ENCODE results near the gene SRPK1.

The SRPK1 gene

DNA sequence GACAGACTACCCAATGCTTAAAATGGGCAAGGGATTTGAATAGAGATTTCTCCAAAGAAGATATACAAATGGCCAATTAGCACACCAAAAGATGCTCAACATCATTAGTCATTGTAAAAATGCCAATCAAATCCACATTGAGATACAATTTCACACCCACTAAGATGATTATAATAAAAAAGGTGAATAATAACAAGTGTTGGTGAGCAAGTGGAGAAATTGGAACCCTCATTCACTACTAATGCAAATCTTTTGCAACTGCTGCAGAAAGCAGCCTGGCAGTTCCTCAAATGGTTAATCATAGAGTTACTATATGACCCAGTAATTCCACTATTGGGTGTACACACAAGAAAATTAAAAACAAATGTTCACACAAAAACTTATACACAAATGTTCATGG is 103.4 kb downstream of the SRPK1 start:
- no peak for DNase-seq (ENCODE audit: low read depth)

DNA sequence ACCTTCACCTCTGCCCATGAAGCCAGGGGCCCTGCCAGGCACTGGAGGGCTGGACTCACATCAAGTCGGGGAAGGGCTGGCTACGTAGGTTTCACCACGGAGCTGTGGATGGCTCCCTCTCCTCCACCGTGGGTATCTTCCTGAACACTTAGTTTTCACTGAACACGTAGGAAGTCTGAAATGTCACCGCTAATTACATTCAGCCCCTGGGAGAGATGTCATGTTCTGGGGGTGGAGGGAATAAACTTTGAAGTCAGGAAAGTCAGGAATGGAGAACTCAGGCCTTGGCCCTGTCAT is 109.3 kb downstream of the SRPK1 start:
- DNase-seq (ENCODE audit: low read depth), result no peak

DNA sequence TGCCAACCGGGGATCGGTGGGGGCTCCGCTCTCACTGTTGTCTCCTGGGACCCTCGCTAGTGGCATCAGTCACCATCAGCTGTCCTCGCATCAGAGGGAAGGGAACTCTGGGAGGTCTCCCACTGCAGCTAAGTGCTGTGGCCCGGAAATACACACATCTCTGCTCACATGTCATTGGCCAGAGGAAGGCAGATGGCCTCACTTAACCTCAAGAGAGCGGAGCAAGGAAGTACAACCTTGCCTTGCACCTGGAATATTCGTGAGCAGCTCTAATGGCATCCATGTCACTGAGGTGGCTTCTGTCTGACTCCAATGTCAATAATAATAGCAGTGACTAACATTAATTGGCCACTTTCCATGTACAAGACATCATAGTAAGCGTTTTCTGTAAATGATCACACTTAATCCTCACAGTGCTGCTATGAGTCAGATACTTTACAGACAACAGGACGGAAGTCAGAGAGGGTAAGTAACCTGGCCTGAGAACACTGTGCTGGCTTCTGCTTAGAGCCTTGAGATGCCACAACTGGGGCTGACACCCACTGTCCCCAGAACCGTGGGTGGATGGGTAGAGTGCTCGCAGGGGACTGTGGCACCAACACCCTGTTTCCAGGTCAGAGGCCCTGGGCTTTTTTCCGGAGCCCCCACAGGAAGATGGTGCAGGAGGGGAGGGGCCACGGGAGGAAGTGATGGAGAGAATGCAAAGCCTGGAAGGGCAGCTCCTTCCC is 109.8 kb downstream of the SRPK1 start:
- no peak for DNase-seq (ENCODE audit: low read depth)

DNA sequence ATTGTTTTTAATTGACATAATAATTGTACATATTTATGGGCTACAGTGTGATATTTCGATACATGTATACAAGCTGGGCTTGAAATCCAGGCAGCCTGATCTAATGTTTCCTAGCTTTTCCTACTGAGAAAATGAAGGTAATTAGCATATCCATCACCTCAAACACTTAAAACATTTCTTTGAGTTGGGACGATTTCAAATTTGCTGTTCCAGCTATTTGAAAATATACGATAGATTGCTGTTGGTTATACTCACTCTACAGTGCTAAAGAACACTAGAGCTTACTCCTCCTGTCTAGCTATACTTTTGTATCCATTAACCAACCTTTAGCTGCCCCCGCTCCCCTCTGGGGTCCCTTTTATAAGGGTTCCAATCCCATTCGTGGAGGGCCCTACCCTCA is 111.1 kb downstream of the SRPK1 start:
- DNase-seq (ENCODE audit: low read depth), result no peak

DNA sequence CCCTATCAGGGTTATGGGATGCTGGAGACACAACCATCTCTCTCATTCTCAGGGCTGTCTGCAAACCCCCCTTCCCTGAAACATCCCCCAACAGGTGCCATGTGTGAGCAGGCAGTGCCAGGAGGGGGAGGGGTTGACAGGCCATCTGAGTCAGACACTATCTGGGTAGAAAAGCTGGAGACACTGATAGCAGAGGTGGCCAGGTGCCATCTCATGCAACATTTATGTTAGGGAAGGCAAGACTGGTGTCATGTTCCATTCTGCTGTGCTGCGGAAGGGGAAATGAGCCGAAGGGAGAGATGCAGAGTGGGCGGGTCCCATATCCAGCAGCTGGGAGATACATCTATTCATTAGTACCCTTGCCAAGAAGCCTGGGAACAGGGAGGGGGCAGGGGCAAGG is 112.2 kb downstream of the SRPK1 start:
- no peak for DNase-seq (ENCODE audit: low read depth)

DNA sequence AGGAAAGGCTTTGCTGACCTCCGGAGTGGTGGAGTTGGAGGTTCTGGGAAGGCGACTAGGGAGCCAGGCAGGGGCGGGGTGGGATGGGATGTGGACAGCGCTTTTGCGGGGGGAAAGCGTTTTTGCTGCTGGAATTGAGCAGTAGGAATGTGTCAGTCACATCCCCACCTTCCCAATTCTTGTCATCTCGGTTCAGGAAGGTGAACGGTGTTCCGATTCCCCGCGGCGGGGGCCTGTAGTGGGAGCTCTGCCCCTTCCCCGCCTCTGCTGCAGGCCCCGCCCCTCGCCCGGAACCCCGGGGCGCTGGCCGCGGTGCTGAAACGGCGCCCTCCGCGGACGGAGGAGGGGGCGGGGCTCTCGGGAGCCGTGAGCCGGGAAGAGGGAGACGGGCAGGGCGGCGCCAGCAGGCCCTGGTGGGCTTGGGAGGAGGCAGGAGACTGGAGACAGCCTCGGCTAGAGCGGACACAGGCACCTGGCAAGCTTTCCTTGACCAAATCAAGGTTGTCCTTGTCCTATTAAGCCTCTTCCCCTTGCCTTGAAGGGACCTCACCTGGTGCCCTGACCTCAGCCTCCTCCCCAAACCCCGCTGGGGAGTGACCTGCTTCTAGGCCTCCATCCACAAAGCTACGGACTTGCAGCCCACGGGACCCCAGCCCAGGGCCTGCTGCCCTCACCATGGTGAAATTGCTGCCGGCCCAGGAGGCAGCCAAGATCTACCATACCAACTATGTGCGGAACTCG is 115.7 kb downstream of the SRPK1 start, which contains the start of gene LHFPL5:
TSS of gene LHFPL5 (plus strand) at position 357 of the 741 bp plus-strand sequence. CDS start at position 676, 319 bp downstream.
- peak; percentile 21 for DNase-seq (ENCODE audit: low read depth)

DNA sequence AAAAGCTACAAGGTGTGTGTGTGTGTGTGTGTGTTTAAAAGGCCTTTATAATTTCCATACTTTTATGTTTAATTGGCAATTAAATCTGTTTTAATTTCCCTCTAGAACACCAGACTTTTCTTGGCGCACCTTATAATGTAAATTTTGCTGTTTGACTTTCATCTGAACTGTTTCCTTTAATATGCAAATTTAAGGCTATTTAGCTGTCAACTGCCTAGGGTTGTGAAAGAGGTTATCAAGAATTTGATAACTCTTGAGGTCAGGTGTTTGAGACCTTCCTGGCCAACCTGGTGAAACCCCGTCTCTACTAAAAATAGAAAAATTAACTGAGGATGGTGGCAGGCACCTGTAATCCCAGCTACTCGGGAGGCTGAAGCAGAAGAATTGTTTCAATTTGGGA is 119.8 kb downstream of the SRPK1 start:
- DNase-seq (ENCODE audit: low read depth), result no peak

DNA sequence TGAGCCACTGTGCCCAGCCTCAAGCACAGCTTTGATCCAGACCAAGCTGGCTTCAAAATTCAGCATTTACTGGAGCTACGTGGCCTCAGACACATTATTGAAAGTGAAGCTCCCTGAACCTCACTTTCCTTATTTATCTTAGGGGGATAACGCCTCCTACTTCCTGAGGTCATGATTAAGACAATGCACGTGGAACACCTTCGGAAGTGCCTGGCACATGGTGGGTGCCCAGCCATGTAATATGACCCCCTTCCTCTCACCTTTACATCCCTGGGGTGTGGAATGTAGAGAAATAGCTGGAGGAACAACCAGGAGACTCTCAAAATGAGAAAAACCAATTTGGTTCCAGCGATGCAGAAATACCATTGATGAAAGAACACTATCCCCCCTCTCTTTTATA is 122.2 kb downstream of the SRPK1 start:
- DNase-seq (ENCODE audit: low read depth), result no peak

DNA sequence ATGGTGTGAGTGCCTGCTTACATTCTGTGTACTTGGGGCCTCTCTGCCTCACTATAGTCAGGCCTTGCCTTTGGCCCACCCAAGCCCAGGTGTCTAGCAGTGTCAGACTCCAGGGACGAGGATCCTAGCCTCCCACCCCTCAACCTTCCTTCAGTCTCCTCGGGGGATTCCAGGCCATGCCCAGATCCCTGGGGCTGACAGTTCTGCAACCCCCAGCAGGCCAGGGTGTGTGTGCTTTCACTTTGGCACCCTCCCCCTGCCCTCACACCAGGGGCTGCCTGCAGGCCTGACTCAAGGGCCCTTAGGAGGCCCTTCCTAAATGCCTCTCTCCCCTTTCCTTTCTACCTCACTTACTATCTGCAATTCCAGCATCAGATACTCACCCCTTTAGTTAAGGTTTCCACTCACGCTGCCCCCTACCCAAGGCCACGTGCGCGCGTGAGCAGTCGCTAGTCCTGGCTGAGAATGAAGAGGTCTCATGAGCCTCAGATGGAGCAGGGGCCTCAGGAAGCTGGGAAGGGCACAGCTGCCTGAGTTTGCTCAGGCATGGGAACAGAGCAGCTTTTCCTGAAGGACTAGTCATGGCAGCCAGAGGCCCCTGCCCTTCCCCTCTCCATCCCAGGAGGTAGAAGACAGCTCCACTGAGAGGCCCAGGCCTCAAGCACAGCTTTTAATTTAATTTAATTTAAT is 122.9 kb downstream of the SRPK1 start:
- DNase-seq (ENCODE audit: low read depth), result no peak

DNA sequence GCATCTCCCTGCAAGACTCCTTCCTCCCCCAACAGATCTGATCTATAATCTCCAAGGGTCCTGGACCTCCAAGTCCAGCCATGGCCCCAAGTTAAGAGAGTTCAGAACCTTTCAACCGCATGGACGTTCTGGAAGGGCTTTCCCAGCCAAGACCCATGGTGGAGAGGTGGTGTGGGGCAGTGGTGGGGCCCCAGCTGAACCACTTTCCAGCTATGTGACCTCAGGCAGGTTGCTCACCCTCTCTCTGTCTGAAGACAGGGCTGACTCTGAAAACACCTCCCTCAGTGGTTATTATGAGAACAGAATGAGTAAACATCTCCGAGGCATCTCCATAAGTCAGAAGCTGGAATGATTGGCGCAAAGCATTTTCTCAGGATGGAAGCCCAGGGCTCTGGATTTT is 124.7 kb downstream of the SRPK1 start:
- no peak for DNase-seq (ENCODE audit: low read depth)

DNA sequence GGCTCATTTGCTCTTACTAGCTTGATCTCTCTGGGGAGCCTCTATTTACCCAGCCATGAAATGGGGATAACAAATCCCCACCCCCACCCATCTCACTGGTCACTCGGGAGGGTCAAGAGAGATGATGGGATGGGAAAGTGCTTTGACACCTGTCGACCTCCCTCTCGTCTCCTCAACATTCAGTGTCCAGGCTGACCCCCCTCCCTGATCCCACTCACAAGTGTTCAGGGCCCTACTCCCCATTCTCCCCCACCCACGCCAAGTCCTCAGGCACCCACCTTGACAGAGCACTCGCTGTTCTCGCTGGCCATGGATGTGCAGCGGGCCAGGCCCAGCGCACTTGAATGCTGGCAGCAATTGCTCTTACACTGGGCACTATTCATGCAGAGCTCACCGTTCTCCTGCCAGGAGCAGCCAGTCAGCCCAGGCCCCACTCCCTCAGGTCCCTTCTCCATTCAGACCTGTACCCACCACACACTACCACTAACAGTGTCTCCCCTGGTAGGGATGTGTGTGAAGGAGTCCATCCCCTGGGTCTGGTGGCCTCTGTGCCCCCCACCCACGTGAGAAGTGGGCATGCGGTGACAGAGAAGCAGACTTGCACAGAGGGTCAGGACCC is 125.3 kb downstream of the SRPK1 start:
- no peak for DNase-seq (ENCODE audit: low read depth)

DNA sequence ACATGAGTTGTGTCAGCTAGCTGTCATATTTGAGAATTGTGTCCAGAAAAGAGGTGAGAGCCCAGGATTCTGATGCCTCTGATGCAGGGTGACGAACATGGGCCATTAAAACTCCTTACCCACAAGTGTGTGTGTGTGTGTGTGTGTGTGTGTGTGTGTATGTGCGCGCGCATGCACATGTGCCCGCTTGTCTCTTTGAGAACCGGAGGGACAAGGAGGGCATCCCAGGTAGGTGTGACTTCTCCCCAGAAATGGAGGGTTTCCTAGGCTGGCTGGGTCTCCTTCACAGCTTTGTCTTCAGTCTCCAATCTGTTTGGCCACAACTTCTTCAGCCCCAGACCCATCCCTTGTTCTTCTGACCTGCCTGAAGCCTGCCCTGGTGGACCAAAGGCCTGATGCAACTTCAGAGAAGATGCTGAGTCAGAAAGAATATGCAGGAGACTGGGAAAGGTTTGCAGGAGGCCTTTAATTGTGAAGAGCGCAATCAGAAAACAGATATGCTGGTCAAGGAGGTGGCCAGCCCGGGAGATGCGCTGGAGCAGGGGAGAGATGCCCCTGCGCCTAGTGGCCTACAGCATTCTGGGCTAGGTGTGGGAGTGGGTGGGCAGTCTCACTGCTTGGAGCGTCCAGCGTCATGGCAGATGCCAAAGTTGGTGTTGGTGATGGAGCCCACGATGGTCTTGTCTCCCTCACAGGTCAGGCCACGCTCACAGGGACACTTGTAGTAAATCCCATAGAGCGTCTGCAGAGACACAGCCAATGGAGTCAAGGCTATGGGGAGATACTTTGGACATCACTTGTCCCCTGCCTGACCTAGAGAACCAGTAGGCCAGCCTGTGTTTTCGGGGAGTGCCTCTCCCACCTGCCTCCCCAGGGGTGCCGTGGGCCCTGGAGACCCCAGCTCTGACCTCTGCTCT is 126.1 kb downstream of the SRPK1 start:
- no peak for DNase-seq (ENCODE audit: low read depth)

DNA sequence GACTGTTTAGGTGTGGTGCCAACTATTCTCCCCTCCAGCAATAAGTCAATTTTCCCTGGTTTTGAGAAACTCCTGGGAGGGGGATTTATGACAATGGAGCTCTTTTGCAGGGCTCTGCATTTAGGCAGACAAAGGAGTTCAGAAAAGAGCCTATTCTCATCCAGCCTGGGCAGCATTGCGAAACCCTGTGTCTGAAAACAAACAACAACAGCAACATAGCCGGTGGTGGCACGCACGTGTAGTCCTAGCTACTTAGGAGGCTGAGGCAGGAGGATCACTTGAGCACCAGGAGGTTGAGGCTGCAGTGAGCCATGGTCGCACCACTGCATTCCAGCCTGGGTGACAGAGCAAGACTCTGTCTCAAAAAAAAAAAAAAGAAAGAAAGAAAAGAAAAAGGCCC is 130.2 kb downstream of the SRPK1 start:
- no peak for DNase-seq (ENCODE audit: low read depth)

DNA sequence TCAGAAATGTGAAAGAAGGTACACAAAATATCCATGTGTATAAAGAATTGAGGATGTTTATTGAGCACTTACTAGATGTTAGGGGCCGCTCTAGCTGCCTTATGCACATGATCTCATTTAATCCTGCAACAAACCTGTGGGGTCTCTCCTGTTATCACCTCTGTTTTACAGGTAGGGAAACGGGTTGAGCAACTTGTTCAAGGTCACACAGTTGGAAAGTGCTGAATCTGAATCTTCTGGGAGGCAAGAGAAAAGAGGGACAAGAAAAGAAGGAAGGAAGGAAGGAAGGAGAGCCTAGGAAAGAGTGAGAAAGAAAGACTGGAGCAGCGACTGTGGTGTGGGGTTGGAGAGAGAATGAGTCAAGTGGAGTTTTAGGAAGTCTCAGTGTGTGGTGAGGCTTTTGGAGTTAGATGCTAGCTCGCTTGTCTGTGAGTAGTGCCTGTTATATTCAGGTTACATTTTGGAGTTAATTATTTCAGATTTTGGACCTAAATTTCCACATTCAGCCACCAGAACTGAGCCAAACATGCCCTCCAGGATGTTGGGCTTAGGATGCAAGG is 132.4 kb downstream of the SRPK1 start:
- no peak for DNase-seq (ENCODE audit: low read depth)

DNA sequence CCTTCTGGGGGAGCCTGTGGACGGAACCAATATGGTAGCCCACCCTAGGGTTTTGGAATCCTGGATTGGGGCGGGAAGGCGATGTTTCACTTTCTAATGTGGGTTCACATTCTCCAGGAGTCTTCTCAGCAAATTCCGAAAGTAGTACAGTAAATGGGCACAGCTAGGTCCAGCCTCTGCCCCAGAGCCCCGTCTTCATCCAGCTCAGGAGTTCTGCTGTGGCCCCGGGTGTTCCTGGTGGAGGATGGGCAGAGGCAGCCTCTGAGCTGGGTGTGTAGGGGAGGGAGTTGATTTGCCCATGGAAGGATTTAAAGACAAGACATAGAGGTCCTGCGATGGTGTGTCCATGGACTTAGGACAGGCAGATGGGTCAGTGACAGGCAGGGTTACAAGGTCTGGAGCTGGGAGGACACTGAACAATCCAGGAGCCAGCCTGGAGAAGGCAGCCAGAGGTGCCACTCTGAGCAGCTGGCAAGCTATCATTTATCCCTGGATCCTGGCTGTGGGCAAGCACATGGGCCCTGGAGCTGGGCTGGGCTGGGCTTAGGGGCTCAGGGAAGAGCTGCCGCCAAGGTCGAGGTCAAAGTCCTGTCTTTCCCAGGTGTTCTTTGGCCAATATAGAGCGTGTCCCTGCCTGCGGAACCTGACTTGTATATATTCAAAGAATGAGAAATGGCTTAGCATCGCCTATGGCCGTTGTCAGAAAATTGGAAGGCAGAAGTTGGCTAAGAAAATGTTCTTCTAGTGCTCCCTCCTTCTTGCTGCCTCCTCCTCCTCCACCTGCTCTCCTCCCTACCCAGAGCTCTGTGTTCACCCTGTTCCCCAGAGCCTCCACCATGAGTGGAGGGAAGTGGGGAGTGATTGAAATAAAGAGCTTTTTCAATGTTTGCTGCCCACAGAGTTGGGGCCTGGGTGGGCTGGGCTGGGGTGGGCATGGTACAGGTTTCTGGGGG is 133.4 kb downstream of the SRPK1 start:
- DNase-seq (ENCODE audit: low read depth), result no peak

DNA sequence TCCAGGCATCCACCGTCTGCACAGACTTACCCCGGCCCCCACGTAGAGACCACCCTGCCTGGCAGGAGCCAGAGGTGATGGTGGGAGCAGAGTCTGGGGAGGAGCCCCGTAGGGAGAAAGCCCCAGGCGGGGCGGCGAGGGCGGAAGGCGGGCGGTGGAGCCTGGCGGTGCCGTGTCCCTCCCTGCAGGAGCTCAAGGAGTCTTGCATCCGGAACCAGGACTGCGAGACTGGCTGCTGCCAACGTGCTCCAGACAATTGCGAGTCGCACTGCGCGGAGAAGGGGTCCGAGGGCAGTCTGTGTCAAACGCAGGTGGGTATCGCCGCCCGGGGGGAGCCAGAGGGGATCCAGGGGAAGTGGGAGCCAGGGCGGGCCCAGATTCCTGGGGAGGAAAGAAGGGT is 134.1 kb downstream of the SRPK1 start:
- no peak for DNase-seq (ENCODE audit: low read depth)

DNA sequence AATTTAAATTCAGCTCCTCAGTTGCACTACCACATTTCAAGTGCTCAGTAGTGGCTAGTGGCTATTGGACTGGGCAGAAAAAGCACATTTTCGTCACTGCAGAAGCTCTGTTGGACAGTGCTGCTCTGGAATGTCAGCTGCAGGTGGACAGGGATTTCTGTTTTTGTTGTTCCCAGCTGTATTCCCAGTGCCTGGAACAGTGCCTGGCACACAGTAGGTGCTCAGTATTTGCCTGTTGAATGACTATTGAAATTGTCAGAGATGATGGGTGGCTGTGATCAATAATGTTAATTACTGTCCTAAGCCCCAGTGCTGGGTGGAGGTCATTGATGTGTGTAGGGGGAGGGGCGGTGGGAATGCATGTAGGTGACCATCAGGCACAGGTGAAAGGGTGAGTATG is 134.6 kb downstream of the SRPK1 start:
- DNase-seq (ENCODE audit: low read depth), result no peak

DNA sequence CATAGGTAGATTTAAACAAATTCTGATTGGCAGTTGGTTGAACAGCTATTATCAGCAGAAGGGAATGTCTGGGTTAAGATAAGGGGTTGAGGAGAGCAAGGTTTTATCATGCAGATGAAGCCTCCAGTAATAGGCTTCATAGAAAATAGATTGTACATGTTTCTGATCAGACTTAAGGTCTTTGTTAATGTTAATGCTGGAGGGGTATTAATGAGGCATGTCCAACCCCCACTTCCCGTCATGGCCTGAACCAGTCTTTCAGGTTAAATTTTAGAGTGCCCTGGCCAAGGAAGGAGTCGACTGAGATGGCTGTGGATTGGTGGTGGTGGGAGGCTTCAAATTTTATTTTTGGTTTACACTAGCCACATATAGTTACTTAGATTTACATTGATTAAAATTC is 136.7 kb downstream of the SRPK1 start:
- DNase-seq (ENCODE audit: low read depth), result no peak
